GM12878 (cell line): ENCODE results near the gene TXNDC5. TPM values are rescaled to one million over a fixed set of nuclear protein-coding genes. Genes with fewer than 3 reads are reported as not detected.

Experiments used
- ATAC-seq: fragments of 200-7000 bp; cut with Tn5 transposase; 3 replicates; pipeline ENCODE4 v1.9.1; 2020; ENCODE audit warnings: mild to moderate bottlenecking, moderate library complexity
- BruUV-seq: library from RNA; stranded (reverse); fragments of 400-500 nt; replicated peaks from 2 replicates; lab custom pipeline; 2021; lab: Mats Ljungman, UMichigan
- CTCF ChIA-PET: fragments of 300-600 bp; sonication (Branson Sonifier 250); formaldehyde crosslinking; extraction: SDS; loops from one replicate; lab custom pipeline; 2021; ENCODE audit warnings: inconsistent platforms; lab: Yijun Ruan, JAX
- POLR2A ChIA-PET: fragments of 350-600 bp; formaldehyde crosslinking; extraction: SDS; loops from one replicate; lab custom pipeline; 2021; ENCODE audit warnings: inconsistent platforms; lab: Charles Lee
- RAD21 ChIA-PET: fragments of 300-600 bp; sonication (Branson Sonifier 250); formaldehyde crosslinking; loops from one replicate; lab custom pipeline; 2023; ENCODE audit warnings: antibody characterized with exemption; ENCODE audit not compliant: unreplicated experiment; lab: Charles Lee
- SMC1A ChIA-PET: fragments of 300-600 bp; sonication (Branson Sonifier 250); formaldehyde crosslinking; loops from one replicate; lab custom pipeline; 2023; ENCODE audit not compliant: unreplicated experiment, uncharacterized antibody; lab: Charles Lee
- DNase-seq: peaks from one replicate; pipeline ENCODE4 v3.0.0-alpha.2; 2011; ENCODE audit warnings: low read depth, low spot score
- FAIRE-seq: peaks from 3 replicates; lab custom pipeline; 2011; peaks lifted over from hg19 to GRCh38; lab: Jason Lieb, UNC
- H2AFZ ChIP-seq: 2 replicates; pipeline ENCODE4 v1.6.0; 2011; ENCODE audit warnings: low read depth, low read length, control low read depth; ENCODE audit not compliant: control insufficient read depth
- H3K27ac ChIP-seq: 2 replicates; pipeline ENCODE4 v1.5.1; 2011; ENCODE audit warnings: control low read depth; ENCODE audit not compliant: control insufficient read depth, insufficient read depth
- H3K27me3 ChIP-seq, 2 experiments: replicated peaks in 1 of 2; 2 replicates each; pipeline versions ENCODE4 v1.6.0 to v1.6.1; 2011; ENCODE audit warnings: low read length in 1 of 2; ENCODE audit not compliant: control insufficient read depth in 2 of 2, insufficient read depth in 2 of 2
- H3K36me3 ChIP-seq, 2 experiments: 2 replicates each; pipeline ENCODE4 v1.5.1; 2011; ENCODE audit warnings: low read length in 1 of 2; ENCODE audit not compliant: control insufficient read depth in 2 of 2, insufficient read depth in 2 of 2
- H3K4me1 ChIP-seq: 2 replicates; pipeline ENCODE4 v1.6.1; 2011; ENCODE audit warnings: mild to moderate bottlenecking, low read length, moderate library complexity, mixed read lengths; ENCODE audit not compliant: control insufficient read depth, insufficient read depth
- H3K4me2 ChIP-seq: 2 replicates; pipeline ENCODE4 v1.6.0; 2011; ENCODE audit warnings: control low read depth; ENCODE audit not compliant: control insufficient read depth, insufficient read depth
- H3K4me3 ChIP-seq: fragments of 200-600 bp; sonication (generic); 2 replicates; pipeline ENCODE4 v1.5.1; 2016
- H3K79me2 ChIP-seq: 2 replicates; pipeline ENCODE4 v1.6.0; 2011; ENCODE audit warnings: low read length; ENCODE audit not compliant: control insufficient read depth, insufficient read depth
- H3K9ac ChIP-seq: 2 replicates; pipeline ENCODE4 v1.8.0; 2011; ENCODE audit warnings: low read length, control low read depth, mixed read lengths; ENCODE audit not compliant: control insufficient read depth, insufficient read depth
- H3K9me3 ChIP-seq: replicated peaks from 3 replicates; pipeline ENCODE4 v1.5.1; 2011; ENCODE audit warnings: mild to moderate bottlenecking, low read length; ENCODE audit not compliant: control insufficient read depth, insufficient read depth
- H4K20me1 ChIP-seq: 2 replicates; pipeline ENCODE4 v1.6.0; 2011; ENCODE audit not compliant: control insufficient read depth, insufficient read depth
- BHLHE40 ChIP-seq, 2 experiments: fragments of 450-650 bp in 1 of 2; IDR thresholded peaks; 2 replicates each; pipeline ENCODE4 v1.6.1; 2011 to 2017; ENCODE audit warnings: low read depth in 2 of 2, borderline replicate concordance in 1 of 2, improper control_type of control experiment in 1 of 2, low read length in 1 of 2, mild to moderate bottlenecking in 1 of 2
- CEBPB ChIP-seq, 2 experiments: fragments of 150-350 bp in 1 of 2; IDR thresholded peaks; 2 replicates each; pipeline ENCODE4 v1.6.1; 2012 to 2014; ENCODE audit warnings: low read depth in 2 of 2, low read length in 2 of 2, borderline replicate concordance in 1 of 2, inconsistent platforms in 1 of 2
- CHD1 ChIP-seq: IDR thresholded peaks from 2 replicates; pipeline ENCODE4 v1.6.1; 2012; ENCODE audit warnings: low read depth, low read length, improper control_type of control experiment
- FOXM1 ChIP-seq: IDR thresholded peaks from 2 replicates; pipeline ENCODE4 v1.6.1; 2012; ENCODE audit warnings: low read depth, mild to moderate bottlenecking, inconsistent platforms, low read length, moderate library complexity
- LARP7 ChIP-seq: fragments of 450-650 bp; IDR thresholded peaks from 2 replicates; pipeline ENCODE4 v1.6.1; 2017; ENCODE audit warnings: mild to moderate bottlenecking
- NFXL1 ChIP-seq: fragments of 450-650 bp; IDR thresholded peaks from 2 replicates; pipeline ENCODE4 v1.6.1; 2017; ENCODE audit warnings: antibody characterized with exemption, mild to moderate bottlenecking, borderline replicate concordance
- NFYA ChIP-seq: IDR thresholded peaks from 2 replicates; pipeline ENCODE4 v1.6.1; 2011; ENCODE audit warnings: low read depth, mild to moderate bottlenecking, low read length, improper control_type of control experiment, borderline replicate concordance
- NFYB ChIP-seq: IDR thresholded peaks from 2 replicates; pipeline ENCODE4 v1.6.1; 2011; ENCODE audit warnings: low read depth, mild to moderate bottlenecking, low read length, improper control_type of control experiment, moderate library complexity; ENCODE audit not compliant: insufficient read depth
- PBX3 ChIP-seq: IDR thresholded peaks from 2 replicates; pipeline ENCODE4 v1.6.1; 2011; ENCODE audit warnings: mild to moderate bottlenecking, low read depth, low read length, moderate library complexity; ENCODE audit not compliant: insufficient replicate concordance
- POLR2A ChIP-seq: IDR thresholded peaks from 2 replicates; pipeline ENCODE4 v1.6.1; 2011; ENCODE audit warnings: low read depth, mild to moderate bottlenecking, low read length
- SIX5 ChIP-seq: IDR thresholded peaks from 2 replicates; pipeline ENCODE4 v1.6.1; 2011; ENCODE audit warnings: mild to moderate bottlenecking, low read depth, low read length, moderate library complexity; ENCODE audit not compliant: severe bottlenecking
- SMARCA5 ChIP-seq: fragments of 450-650 bp; IDR thresholded peaks from 2 replicates; pipeline ENCODE4 v1.6.1; 2017; ENCODE audit warnings: mild to moderate bottlenecking
- STAT1 ChIP-seq: fragments of 450-650 bp; conservative IDR thresholded peaks from 2 replicates; pipeline ENCODE4 v1.6.1; 2014; ENCODE audit warnings: antibody characterized with exemption, mild to moderate bottlenecking
- SUZ12 ChIP-seq: fragments of 200-600 bp; sonication (generic); IDR thresholded peaks from one replicate; pipeline ENCODE4 v1.6.1; 2018; ENCODE audit warnings: antibody characterized with exemption, mild to moderate bottlenecking; ENCODE audit not compliant: unreplicated experiment
- YBX1 ChIP-seq: fragments of 450-650 bp; IDR thresholded peaks from 2 replicates; pipeline ENCODE4 v1.6.1; 2016; ENCODE audit warnings: antibody characterized with exemption
- WGBS: methylation state at CpG from one replicate; pipeline ENCODE4 v1.1.6; 2016; ENCODE audit warnings: low lambda C conversion rate; ENCODE audit not compliant: insufficient replicate concordance, insufficient coverage; ENCODE audit errors: missing lambda C conversion rate; 5-methylcytosine and 5-hydroxymethylcytosine counted together
- in situ Hi-C: fragments of 300-500 bp; cut with MboI; formaldehyde crosslinking; loops from 9 replicates; pipeline ENCODE4 v1.14.3; 2018; ENCODE audit warnings: mixed read lengths
- intact Hi-C: fragments of 100-400 bp; cut with micrococcal nuclease; formaldehyde crosslinking; loops from one replicate; pipeline ENCODE4 v1.14.2; 2022; ENCODE audit not compliant: unreplicated experiment
- polyA plus RNA-seq, 11 experiments: library from polyadenylated mRNA; depleted of rRNA in 4 of 11; unstranded in 6 of 11; stranded (reverse) in 5 of 11; fragments of >200 nt; fragmentation: Nextera tagmentation in 4 of 11; fragmentation: Illumina TruSeq in 1 of 11; extraction: Ambion mirVana in 4 of 11; extraction: Trizol in 1 of 11; gene quantifications; 1 replicate in 1 of 11; 2 replicates in 10 of 11; pipeline versions ENCODE4 v1.2.1 to v1.2.3, GENCODE V29; 2011 to 2016; ENCODE audit warnings: inconsistent platforms in 2 of 11, missing spikeins in 2 of 11, low read depth in 1 of 11
- total RNA-seq, 4 experiments: library from RNA; depleted of rRNA in 3 of 4; stranded (reverse); fragments of >200 nt in 3 of 4; fragmentation: Illumina TruSeq in 1 of 4; extraction: Trizol in 1 of 4; gene quantifications; 2 replicates each; pipeline versions ENCODE4 v1.2.1 to v1.2.3, GENCODE V29; 2013 to 2021
- TF ChIP-seq, protein P1 (sequence below): fragments of 450-650 bp; conservative IDR thresholded peaks from 2 replicates; pipeline ENCODE4 v1.6.1; 2017; ENCODE audit warnings: mild to moderate bottlenecking, moderate library complexity
- TF ChIP-seq, protein P2 (sequence below): IDR thresholded peaks from 2 replicates; pipeline ENCODE4 v1.6.1; 2012; ENCODE audit warnings: mild to moderate bottlenecking, low read depth, low read length
- TF ChIP-seq, protein P3 (sequence below): fragments of 450-650 bp; IDR thresholded peaks from 2 replicates; pipeline ENCODE4 v1.6.1; 2014; ENCODE audit warnings: mild to moderate bottlenecking

Gene TXNDC5
- total and polyA plus RNA-seq, 10 of the 15 experiments (the other 5 are each of a cell fraction or from before 2014, with no cell fraction given): 7.2 to 181 (median 132) TPM

- no TSS peak for BruUV-seq
- TF ChIP-seq POLR2A (no peak), PBX3 (no peak), CHD1 (no peak), NFYB (no peak), SUZ12 (no peak), SMARCA5 (no peak), SIX5 (no peak), NFXL1 (no peak), YBX1 (no peak), FOXM1 (no peak), LARP7 (no peak), CEBPB (IDR thresholded peaks at IDR 0.05; ENCODE audit: borderline replicate concordance in 1 of 2, low read depth in 2 of 2, low read length in 2 of 2) (no peak), NFYA (no peak), STAT1 (no peak), BHLHE40 (IDR thresholded peaks at IDR 0.05; ENCODE audit: borderline replicate concordance in 1 of 2, low read depth in 2 of 2, low read length in 1 of 2) (no peak)
- TF ChIP-seq, protein P1, sequence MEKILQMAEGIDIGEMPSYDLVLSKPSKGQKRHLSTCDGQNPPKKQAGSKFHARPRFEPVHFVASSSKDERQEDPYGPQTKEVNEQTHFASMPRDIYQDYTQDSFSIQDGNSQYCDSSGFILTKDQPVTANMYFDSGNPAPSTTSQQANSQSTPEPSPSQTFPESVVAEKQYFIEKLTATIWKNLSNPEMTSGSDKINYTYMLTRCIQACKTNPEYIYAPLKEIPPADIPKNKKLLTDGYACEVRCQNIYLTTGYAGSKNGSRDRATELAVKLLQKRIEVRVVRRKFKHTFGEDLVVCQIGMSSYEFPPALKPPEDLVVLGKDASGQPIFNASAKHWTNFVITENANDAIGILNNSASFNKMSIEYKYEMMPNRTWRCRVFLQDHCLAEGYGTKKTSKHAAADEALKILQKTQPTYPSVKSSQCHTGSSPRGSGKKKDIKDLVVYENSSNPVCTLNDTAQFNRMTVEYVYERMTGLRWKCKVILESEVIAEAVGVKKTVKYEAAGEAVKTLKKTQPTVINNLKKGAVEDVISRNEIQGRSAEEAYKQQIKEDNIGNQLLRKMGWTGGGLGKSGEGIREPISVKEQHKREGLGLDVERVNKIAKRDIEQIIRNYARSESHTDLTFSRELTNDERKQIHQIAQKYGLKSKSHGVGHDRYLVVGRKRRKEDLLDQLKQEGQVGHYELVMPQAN: no peak
- TF ChIP-seq, protein P2, sequence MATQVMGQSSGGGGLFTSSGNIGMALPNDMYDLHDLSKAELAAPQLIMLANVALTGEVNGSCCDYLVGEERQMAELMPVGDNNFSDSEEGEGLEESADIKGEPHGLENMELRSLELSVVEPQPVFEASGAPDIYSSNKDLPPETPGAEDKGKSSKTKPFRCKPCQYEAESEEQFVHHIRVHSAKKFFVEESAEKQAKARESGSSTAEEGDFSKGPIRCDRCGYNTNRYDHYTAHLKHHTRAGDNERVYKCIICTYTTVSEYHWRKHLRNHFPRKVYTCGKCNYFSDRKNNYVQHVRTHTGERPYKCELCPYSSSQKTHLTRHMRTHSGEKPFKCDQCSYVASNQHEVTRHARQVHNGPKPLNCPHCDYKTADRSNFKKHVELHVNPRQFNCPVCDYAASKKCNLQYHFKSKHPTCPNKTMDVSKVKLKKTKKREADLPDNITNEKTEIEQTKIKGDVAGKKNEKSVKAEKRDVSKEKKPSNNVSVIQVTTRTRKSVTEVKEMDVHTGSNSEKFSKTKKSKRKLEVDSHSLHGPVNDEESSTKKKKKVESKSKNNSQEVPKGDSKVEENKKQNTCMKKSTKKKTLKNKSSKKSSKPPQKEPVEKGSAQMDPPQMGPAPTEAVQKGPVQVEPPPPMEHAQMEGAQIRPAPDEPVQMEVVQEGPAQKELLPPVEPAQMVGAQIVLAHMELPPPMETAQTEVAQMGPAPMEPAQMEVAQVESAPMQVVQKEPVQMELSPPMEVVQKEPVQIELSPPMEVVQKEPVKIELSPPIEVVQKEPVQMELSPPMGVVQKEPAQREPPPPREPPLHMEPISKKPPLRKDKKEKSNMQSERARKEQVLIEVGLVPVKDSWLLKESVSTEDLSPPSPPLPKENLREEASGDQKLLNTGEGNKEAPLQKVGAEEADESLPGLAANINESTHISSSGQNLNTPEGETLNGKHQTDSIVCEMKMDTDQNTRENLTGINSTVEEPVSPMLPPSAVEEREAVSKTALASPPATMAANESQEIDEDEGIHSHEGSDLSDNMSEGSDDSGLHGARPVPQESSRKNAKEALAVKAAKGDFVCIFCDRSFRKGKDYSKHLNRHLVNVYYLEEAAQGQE: no peak
- TF ChIP-seq, protein P3, sequence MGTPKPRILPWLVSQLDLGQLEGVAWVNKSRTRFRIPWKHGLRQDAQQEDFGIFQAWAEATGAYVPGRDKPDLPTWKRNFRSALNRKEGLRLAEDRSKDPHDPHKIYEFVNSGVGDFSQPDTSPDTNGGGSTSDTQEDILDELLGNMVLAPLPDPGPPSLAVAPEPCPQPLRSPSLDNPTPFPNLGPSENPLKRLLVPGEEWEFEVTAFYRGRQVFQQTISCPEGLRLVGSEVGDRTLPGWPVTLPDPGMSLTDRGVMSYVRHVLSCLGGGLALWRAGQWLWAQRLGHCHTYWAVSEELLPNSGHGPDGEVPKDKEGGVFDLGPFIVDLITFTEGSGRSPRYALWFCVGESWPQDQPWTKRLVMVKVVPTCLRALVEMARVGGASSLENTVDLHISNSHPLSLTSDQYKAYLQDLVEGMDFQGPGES: no peak
- H3K27ac ChIP-seq: no peak overlapping the region
- ATAC-seq (no peak), DNase-seq (no peak), FAIRE-seq (no peak)
- no peak overlapping the region for H3K4me2 ChIP-seq
- WGBS: 100% methylated on average over 3 of the region's 3 CpGs
- H4K20me1 ChIP-seq: no peaks in the 10 kb centered on the region
- no peak overlapping the region for H3K4me3 ChIP-seq
- POLR2A ChIA-PET: no interaction called here
- H3K4me1 ChIP-seq: no peaks in the 10 kb centered on the region
- RAD21 ChIA-PET: no interaction called here
- H3K79me2 ChIP-seq: no peaks in the 10 kb centered on the region
- no peak overlapping the region for H2AFZ ChIP-seq
- CTCF ChIA-PET: no interaction called here
- SMC1A ChIA-PET: no interaction called here
- H3K36me3 ChIP-seq: peaks cover 28 to 61% of the 10 kb centered on the region in 2 experiments
- no peaks in the 10 kb centered on the region for H3K9me3 ChIP-seq
- H3K27me3 ChIP-seq: no peaks in the 10 kb centered on the region
- intact Hi-C loops (no loop called here), in situ Hi-C loops (no loop called here)
- no peak overlapping the region for H3K9ac ChIP-seq
Measured at GRCh38 chr6:7886132-7886531, 24.5 kb downstream of the TXNDC5 start.
